HL-60 (cell line): Measurements from ENCODE around the gene MFAP3L.
A peak's percentile ranks its signal among the peaks of the same experiment; 100 is the strongest.

ENCODE experiments used
- DNase-seq, 2 experiments: peaks; one replicate each; pipeline ENCODE4 v3.0.0-alpha.2; 2010 to 2020; ENCODE audit warnings: low read depth in 1 of 2, low spot score in 1 of 2
- H3K27ac ChIP-seq: fragments of 250-450 bp; sonication (Bioruptor Pico); replicated peaks from 2 replicates; pipeline ENCODE4 v1.5.1; 2020; ENCODE audit warnings: mild to moderate bottlenecking, moderate library complexity
- H3K27me3 ChIP-seq: fragments of 250-450 bp; sonication (Bioruptor Pico); 2 replicates; pipeline ENCODE4 v1.5.1; 2021; ENCODE audit warnings: mild to moderate bottlenecking, moderate library complexity; ENCODE audit not compliant: insufficient read depth, poor library complexity, severe bottlenecking
- H3K4me3 ChIP-seq: replicated peaks from 2 replicates; pipeline ENCODE4 v1.5.1; 2011; ENCODE audit warnings: mild to moderate bottlenecking, control low read depth, low read length; ENCODE audit not compliant: insufficient read depth
- GABPA ChIP-seq: IDR thresholded peaks from 2 replicates; pipeline ENCODE4 v1.6.1; 2012; ENCODE audit warnings: low read depth
- POLR2AphosphoS5 ChIP-seq: IDR thresholded peaks from 2 replicates; pipeline ENCODE4 v1.6.1; 2012; ENCODE audit warnings: low read depth
- SPI1 ChIP-seq: IDR thresholded peaks from 2 replicates; pipeline ENCODE4 v1.6.1; 2012; ENCODE audit warnings: low read depth, mild to moderate bottlenecking, borderline replicate concordance
- TF ChIP-seq, protein P1 (sequence below): IDR thresholded peaks from one replicate; pipeline ENCODE4 v1.5.1; 2011; ENCODE audit warnings: low read length, control low read depth, inconsistent platforms; ENCODE audit not compliant: insufficient read depth
- TF ChIP-seq, protein P2 (sequence below): IDR thresholded peaks from 2 replicates; pipeline ENCODE4 v1.6.1; 2012; ENCODE audit warnings: low read depth; ENCODE audit not compliant: insufficient replicate concordance

The MFAP3L gene

GRCh38 chr4:169955521-169955920 lies 70.7 kb downstream of the MFAP3L start:
- Histone ChIP-seq H3K27me3 (no peaks in the 10 kb centered on the region), H3K27ac (no peak overlapping the region), H3K4me3 (no peak overlapping the region)
- DNase-seq: no peak
- no peak for TF ChIP-seq SPI1
- TF ChIP-seq, protein P1, sequence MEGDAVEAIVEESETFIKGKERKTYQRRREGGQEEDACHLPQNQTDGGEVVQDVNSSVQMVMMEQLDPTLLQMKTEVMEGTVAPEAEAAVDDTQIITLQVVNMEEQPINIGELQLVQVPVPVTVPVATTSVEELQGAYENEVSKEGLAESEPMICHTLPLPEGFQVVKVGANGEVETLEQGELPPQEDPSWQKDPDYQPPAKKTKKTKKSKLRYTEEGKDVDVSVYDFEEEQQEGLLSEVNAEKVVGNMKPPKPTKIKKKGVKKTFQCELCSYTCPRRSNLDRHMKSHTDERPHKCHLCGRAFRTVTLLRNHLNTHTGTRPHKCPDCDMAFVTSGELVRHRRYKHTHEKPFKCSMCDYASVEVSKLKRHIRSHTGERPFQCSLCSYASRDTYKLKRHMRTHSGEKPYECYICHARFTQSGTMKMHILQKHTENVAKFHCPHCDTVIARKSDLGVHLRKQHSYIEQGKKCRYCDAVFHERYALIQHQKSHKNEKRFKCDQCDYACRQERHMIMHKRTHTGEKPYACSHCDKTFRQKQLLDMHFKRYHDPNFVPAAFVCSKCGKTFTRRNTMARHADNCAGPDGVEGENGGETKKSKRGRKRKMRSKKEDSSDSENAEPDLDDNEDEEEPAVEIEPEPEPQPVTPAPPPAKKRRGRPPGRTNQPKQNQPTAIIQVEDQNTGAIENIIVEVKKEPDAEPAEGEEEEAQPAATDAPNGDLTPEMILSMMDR: no peak
- no peak for TF ChIP-seq POLR2AphosphoS5
- TF ChIP-seq, protein P2, sequence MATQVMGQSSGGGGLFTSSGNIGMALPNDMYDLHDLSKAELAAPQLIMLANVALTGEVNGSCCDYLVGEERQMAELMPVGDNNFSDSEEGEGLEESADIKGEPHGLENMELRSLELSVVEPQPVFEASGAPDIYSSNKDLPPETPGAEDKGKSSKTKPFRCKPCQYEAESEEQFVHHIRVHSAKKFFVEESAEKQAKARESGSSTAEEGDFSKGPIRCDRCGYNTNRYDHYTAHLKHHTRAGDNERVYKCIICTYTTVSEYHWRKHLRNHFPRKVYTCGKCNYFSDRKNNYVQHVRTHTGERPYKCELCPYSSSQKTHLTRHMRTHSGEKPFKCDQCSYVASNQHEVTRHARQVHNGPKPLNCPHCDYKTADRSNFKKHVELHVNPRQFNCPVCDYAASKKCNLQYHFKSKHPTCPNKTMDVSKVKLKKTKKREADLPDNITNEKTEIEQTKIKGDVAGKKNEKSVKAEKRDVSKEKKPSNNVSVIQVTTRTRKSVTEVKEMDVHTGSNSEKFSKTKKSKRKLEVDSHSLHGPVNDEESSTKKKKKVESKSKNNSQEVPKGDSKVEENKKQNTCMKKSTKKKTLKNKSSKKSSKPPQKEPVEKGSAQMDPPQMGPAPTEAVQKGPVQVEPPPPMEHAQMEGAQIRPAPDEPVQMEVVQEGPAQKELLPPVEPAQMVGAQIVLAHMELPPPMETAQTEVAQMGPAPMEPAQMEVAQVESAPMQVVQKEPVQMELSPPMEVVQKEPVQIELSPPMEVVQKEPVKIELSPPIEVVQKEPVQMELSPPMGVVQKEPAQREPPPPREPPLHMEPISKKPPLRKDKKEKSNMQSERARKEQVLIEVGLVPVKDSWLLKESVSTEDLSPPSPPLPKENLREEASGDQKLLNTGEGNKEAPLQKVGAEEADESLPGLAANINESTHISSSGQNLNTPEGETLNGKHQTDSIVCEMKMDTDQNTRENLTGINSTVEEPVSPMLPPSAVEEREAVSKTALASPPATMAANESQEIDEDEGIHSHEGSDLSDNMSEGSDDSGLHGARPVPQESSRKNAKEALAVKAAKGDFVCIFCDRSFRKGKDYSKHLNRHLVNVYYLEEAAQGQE: no peak
- no peak for TF ChIP-seq GABPA

GRCh38 chr4:169952236-169953002 lies 73.8 kb downstream of the MFAP3L start:
- no peak overlapping the region for H3K27ac ChIP-seq
- H3K4me3 ChIP-seq: no peak overlapping the region
- peak in 1 of 2 experiments; percentile 5 for DNase-seq

DNA sequence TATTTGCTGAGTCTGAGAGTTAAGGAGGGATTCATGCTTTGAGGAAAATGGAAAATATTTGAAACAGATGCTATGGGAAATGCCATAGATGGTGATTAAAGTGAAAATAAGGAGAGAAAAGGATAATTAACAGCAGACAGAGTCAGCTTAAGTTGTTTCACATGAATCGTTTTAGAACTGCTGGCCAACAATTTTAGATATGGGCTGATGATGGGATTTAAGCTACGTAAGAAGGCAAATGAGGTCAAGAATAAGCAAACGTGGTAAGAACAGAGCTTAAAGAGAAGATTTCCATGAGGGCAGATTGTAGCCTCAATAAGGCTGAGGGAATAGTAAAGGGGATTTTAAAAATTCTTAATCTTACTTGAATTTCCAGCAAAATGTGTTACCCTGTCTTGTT lies 77.9 kb downstream of the MFAP3L start:
- Histone ChIP-seq H3K27me3 (no peaks in the 10 kb centered on the region), H3K27ac (no peak overlapping the region), H3K4me3 (no peak overlapping the region)
- TF ChIP-seq, protein P2: no peak
- TF ChIP-seq SPI1 (no peak), GABPA (no peak), POLR2AphosphoS5 (no peak)
- TF ChIP-seq, protein P1: no peak
- no peak for DNase-seq

More at GRCh38 chr4:169952236-169953002, 73.8 kb downstream of the MFAP3L start:
- H3K27me3 ChIP-seq: no peaks in the 10 kb centered on the region
- TF ChIP-seq POLR2AphosphoS5: no peak
- peak; percentile 88 for TF ChIP-seq SPI1
- TF ChIP-seq, protein P2: no peak
